Choroid plexus epithelial cell (primary cell): ENCODE measurements around the gene COX19.

Experiments
- DNase-seq: peaks from one replicate; pipeline ENCODE4 v3.0.0-alpha.2; 2010; ENCODE audit warnings: low read depth
- H3K4me3 ChIP-seq: 2 replicates; pipeline ENCODE4 v1.5.1; 2011; ENCODE audit warnings: low read depth, mild to moderate bottlenecking, control low read depth, low read length, moderate library complexity
- CTCF ChIP-seq: conservative IDR thresholded peaks from 2 replicates; pipeline ENCODE4 v1.5.1; 2011; ENCODE audit warnings: low read depth, mild to moderate bottlenecking, control low read depth, inconsistent platforms, low read length, moderate library complexity

The COX19 gene

GRCh38 chr7:922334-923107 is 52.8 kb downstream of the COX19 start:
- no peak overlapping the region for H3K4me3 ChIP-seq
- no peak for TF ChIP-seq CTCF
- no peak for DNase-seq

DNA sequence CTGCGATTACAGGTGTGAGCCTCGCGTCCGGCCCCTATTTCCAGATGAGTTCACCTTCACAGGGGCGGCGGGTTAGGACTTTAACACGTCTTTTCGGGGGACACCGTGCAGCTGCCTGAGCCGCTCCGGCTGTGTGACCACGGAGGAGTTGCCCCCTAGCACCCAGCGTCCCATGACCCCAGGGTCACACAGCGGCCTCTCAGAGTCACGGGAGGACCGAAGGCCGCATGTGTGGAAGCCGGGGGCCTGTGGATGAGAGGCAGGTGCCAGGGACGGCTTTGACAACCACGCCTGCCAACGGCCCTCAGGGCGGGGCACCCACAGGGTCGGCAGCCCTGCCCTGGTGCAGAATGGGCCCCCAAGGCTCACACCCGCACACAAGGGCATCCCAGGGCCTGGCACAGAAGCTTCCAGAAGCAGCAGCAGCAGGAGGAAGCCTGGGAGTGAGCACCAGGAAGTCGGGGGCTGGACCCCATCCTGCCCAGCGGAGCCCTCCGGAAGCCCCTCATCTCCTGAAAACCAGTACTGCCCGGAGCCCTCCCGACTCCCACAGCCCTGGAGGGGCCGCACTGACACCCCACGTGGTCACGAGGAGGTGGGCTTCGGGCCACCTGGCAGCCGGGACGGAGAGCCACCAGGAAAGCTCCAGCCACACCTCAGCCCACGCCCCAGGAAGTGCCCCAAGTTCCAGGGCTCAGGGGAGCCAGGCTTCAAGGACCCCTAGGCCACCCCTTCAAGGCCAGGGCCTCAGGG is 53.6 kb downstream of the COX19 start:
- no peak for DNase-seq
- H3K4me3 ChIP-seq, result no peak overlapping the region
- no peak for TF ChIP-seq CTCF

GRCh38 chr7:921071-921461 is 54.3 kb downstream of the COX19 start:
- DNase-seq, result no peak
- H3K4me3 ChIP-seq, result no peak overlapping the region
- no peak for TF ChIP-seq CTCF

GRCh38 chr7:920351-921070 is 54.8 kb downstream of the COX19 start:
- TF ChIP-seq CTCF, result no peak
- DNase-seq, result no peak
- H3K4me3 ChIP-seq, result no peak overlapping the region

DNA sequence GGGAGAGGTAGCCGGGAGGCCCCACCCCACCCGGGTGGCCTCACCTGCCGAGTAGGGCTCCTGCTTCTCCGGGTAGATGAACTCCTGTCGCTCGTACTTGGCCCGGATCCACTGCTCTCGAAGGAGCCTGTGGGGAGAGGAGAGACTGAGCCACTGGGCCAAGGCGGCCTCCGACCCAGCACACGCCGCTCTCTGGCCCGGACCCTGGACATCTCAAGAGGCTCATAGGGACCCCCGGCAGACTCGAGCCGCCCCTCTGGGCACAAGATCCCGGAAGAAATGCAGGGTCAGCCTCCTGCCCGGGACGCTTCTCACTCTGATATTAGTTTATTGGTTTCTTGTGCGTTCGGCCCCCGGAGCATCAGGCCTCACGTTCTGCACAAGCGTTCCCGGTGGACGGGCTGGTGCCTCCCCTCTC is 55.4 kb downstream of the COX19 start:
- TF ChIP-seq CTCF, result no peak
- no peak overlapping the region for H3K4me3 ChIP-seq
- DNase-seq, result no peak

DNA sequence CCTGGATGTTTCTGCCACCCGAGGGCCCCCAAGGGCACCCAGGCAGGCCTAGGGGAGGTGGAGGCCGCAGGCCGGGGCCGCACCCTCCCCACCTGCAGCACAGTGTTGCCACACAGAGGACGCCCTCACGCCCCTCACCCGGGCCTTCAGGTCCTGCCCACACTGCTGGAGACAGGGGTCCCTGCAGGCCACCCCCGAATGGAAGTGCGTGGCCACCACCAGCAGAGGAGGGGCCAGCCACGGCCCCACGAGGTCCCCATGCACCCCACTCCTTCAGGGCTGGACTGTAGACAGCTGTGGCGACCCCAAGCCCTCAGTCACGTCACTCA is 56.3 kb downstream of the COX19 start:
- no peak overlapping the region for H3K4me3 ChIP-seq
- TF ChIP-seq CTCF, result no peak
- no peak for DNase-seq
